HepG2 (cell line): ENCODE measurements around the gene CTNNA2. TPM values are rescaled to one million over a fixed set of nuclear protein-coding genes. Genes with fewer than 3 reads are reported as not detected.

Experiments used
- CBX2 ChIP-seq, 2 experiments: fragments of 200-600 bp in 1 of 2; sonication (generic); formaldehyde crosslinking in 1 of 2; IDR thresholded peaks; 2 replicates each; pipeline versions ENCODE4 v1.7.0 to v1.8.1; 2018 to 2022; ENCODE audit warnings: low read depth in 2 of 2, low read length in 1 of 2, mild to moderate bottlenecking in 1 of 2, missing genetic modification reagents in 1 of 2
- CTCF ChIP-seq: sonication (generic); formaldehyde crosslinking; IDR thresholded peaks from 2 replicates; pipeline ENCODE4 v1.5.0; 2020; ENCODE audit warnings: mild to moderate bottlenecking, missing genetic modification reagents, moderate library complexity
- DNMT3B ChIP-seq: conservative IDR thresholded peaks from 2 replicates; pipeline ENCODE4 v1.6.1; 2016; ENCODE audit warnings: missing biosample characterization, control low read depth
- ERF ChIP-seq: IDR thresholded peaks from 2 replicates; pipeline ENCODE4 v1.6.1; 2018; ENCODE audit warnings: missing biosample characterization, missing genetic modification reagents
- ETS1 ChIP-seq: sonication (generic); formaldehyde crosslinking; IDR thresholded peaks from 2 replicates; pipeline ENCODE4 v1.4.0; 2020; ENCODE audit warnings: missing genetic modification reagents
- FOSL2 ChIP-seq: sonication (generic); formaldehyde crosslinking; IDR thresholded peaks from 2 replicates; pipeline ENCODE4 v1.4.0; 2020; ENCODE audit warnings: missing genetic modification reagents
- FOXO1 ChIP-seq: sonication (generic); formaldehyde crosslinking; IDR thresholded peaks from 2 replicates; pipeline ENCODE4 v1.4.0; 2020; ENCODE audit warnings: missing genetic modification reagents
- JDP2 ChIP-seq: sonication (generic); formaldehyde crosslinking; IDR thresholded peaks from 2 replicates; pipeline ENCODE4 v1.8.1; 2022; ENCODE audit warnings: missing genetic modification reagents, borderline replicate concordance
- KLF12 ChIP-seq: sonication (generic); formaldehyde crosslinking; IDR thresholded peaks from 2 replicates; pipeline ENCODE4 v1.4.0; 2020; ENCODE audit warnings: missing genetic modification reagents, borderline replicate concordance
- MBD4 ChIP-seq: IDR thresholded peaks from 2 replicates; pipeline ENCODE4 v1.6.1; 2012; ENCODE audit warnings: low read length, inconsistent platforms, borderline replicate concordance
- NKX3-1 ChIP-seq: sonication (generic); formaldehyde crosslinking; IDR thresholded peaks from 2 replicates; pipeline ENCODE4 v1.5.0; 2020; ENCODE audit warnings: missing genetic modification reagents
- SMAD3 ChIP-seq: sonication (generic); formaldehyde crosslinking; IDR thresholded peaks from 2 replicates; pipeline ENCODE4 v1.4.0; 2020; ENCODE audit warnings: missing genetic modification reagents
- ZBTB25 ChIP-seq: IDR thresholded peaks from 2 replicates; pipeline ENCODE4 v1.6.1; 2018; ENCODE audit warnings: missing genetic modification reagents
- ZNF431 ChIP-seq: sonication (generic); formaldehyde crosslinking; IDR thresholded peaks from 2 replicates; pipeline ENCODE4 v1.9.0; 2022; ENCODE audit warnings: missing genetic modification reagents, low read depth, mild to moderate bottlenecking, borderline replicate concordance
- ZNF468 ChIP-seq: sonication (generic); formaldehyde crosslinking; IDR thresholded peaks from 2 replicates; pipeline ENCODE4 v1.8.0; 2022; ENCODE audit warnings: mild to moderate bottlenecking, moderate library complexity, missing genetic modification reagents
- ZNF580 ChIP-seq: IDR thresholded peaks from 2 replicates; pipeline ENCODE4 v1.6.1; 2016; ENCODE audit warnings: low read depth, borderline replicate concordance
- ZNF609 ChIP-seq: sonication (generic); formaldehyde crosslinking; IDR thresholded peaks from 2 replicates; pipeline ENCODE4 v1.4.0; 2020; ENCODE audit warnings: mild to moderate bottlenecking, missing genetic modification reagents, borderline replicate concordance
- polyA plus RNA-seq, 8 experiments: library from polyadenylated mRNA; depleted of rRNA in 3 of 8; stranded (reverse) in 7 of 8; unstranded in 1 of 8; fragments of >200 nt; fragmentation: Illumina TruSeq in 4 of 8; extraction: Trizol in 4 of 8; gene quantifications; 2 replicates each; pipeline versions ENCODE4 v1.2.1 to v1.2.3, GENCODE V29; 2011 to 2016; ENCODE audit warnings: low read depth in 4 of 8, missing spikeins in 1 of 8, mixed read lengths in 1 of 8; ENCODE audit not compliant: insufficient read depth in 1 of 8
- total RNA-seq, 5 experiments: library from RNA; depleted of rRNA; stranded (reverse); fragments of >200 nt; fragmentation: Illumina TruSeq; extraction: Trizol; gene quantifications; 2 replicates each; pipeline ENCODE4 v1.2.3, GENCODE V29; 2016; ENCODE audit warnings: low read depth in 1 of 5

Gene CTNNA2
- total and polyA plus RNA-seq, 2 of the 13 experiments (the other 11 are each of a cell fraction or from before 2014, with no cell fraction given) = not detected

GRCh38 chr2:79511320-79511951 is 1.4 kb upstream of the CTNNA2 start (continued):
- TF ChIP-seq JDP2 (peak; percentile 27; the same call in 1 of the 2 replicates), NKX3-1 (CRISPR knock-in tag) (peak; percentile 97), KLF12 (CRISPR knock-in tag) (no peak), CBX2 (IDR thresholded peaks at IDR 0.05; ENCODE audit: low read depth, low read length) (no peak), CBX2 (CRISPR knock-in tag; IDR thresholded peaks at IDR 0.05; ENCODE audit: low read depth) (no peak), ETS1 (peak; percentile 81; the same call in 1 of the 2 replicates), FOSL2 (peak; percentile 52), ZNF468 (CRISPR knock-in tag) (no peak), ZNF580 (CRISPR knock-in tag) (peak; percentile 89; the same call in 1 of the 2 replicates), ERF (CRISPR knock-in tag) (peak; percentile 95), CTCF (CRISPR knock-in tag) (no peak), ZBTB25 (CRISPR knock-in tag) (peak; percentile 94), SMAD3 (peak; percentile 94), DNMT3B (0 out of 2 replicates have a peak, but pooled peaks have one; percentile 86), MBD4 (no peak), ZNF609 (CRISPR knock-in tag) (no peak), FOXO1 (CRISPR knock-in tag) (peak; percentile 39; the same call in 1 of the 2 replicates), ZNF431 (CRISPR knock-in tag) (peak; percentile 85)
